Neural cell (in vitro differentiated cells): ENCODE data around the gene PRAC2.

Source experiments
- EP300 ChIP-seq: fragments of 450-650 bp; conservative IDR thresholded peaks from 2 replicates; pipeline ENCODE4 v1.6.1; 2014; ENCODE audit warnings: antibody characterized with exemption, mild to moderate bottlenecking, moderate library complexity; ENCODE audit not compliant: poor library complexity, severe bottlenecking
- EZH2 ChIP-seq: fragments of 200-600, 300-800 bp; shearing (Covaris generic), sonication (generic); IDR thresholded peaks from 2 replicates; pipeline ENCODE4 v1.6.1; 2014; ENCODE audit warnings: antibody characterized with exemption, low read length, borderline replicate concordance, mild to moderate bottlenecking; ENCODE audit not compliant: insufficient read depth, poor library complexity, severe bottlenecking
- POLR2AphosphoS5 ChIP-seq: IDR thresholded peaks from 2 replicates; pipeline ENCODE4 v1.6.1; 2012
- TF ChIP-seq, protein P1 (sequence below): fragments of 450-650 bp; IDR thresholded peaks from 2 replicates; pipeline ENCODE4 v1.5.1; 2014; ENCODE audit warnings: antibody characterized with exemption, mild to moderate bottlenecking, moderate library complexity; ENCODE audit not compliant: poor library complexity, severe bottlenecking

DNA sequence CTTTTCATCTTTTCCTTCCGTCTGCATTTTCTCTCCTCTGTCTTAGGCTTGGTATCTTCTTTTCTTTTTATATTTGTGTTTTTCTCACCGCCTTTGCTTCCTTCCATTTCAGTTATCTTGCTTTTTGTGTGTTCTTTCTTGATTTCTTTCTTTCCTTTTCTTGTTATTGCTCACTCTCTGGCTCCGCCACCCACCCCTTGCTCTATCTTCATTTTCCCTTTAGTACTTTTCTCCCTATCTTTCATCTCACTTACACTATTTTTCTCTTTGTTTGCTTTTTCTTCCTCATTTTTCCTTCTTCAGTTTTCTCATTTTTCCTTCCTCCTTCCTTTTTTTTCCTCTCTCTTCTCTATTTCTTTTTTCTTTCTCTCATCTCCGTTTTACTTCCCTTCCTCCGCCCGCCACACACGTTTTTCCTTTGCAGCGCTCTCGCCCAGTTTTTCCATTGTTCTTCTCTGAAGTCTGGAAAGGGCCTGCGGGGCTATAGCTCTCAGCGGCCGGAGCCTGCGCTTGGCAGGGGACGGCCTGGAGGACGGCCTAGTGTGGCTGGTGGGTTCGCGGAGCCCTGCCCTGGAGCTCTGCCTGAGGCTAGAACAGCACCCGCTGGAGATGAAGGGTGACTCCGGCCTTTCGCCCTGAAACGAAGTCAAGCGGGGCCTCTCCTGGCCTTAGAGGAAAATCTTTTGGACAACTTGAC lies 10.8 kb downstream of the PRAC2 start:
- TF ChIP-seq POLR2AphosphoS5: no peak
- TF ChIP-seq EP300: no peak
- TF ChIP-seq, protein P1, sequence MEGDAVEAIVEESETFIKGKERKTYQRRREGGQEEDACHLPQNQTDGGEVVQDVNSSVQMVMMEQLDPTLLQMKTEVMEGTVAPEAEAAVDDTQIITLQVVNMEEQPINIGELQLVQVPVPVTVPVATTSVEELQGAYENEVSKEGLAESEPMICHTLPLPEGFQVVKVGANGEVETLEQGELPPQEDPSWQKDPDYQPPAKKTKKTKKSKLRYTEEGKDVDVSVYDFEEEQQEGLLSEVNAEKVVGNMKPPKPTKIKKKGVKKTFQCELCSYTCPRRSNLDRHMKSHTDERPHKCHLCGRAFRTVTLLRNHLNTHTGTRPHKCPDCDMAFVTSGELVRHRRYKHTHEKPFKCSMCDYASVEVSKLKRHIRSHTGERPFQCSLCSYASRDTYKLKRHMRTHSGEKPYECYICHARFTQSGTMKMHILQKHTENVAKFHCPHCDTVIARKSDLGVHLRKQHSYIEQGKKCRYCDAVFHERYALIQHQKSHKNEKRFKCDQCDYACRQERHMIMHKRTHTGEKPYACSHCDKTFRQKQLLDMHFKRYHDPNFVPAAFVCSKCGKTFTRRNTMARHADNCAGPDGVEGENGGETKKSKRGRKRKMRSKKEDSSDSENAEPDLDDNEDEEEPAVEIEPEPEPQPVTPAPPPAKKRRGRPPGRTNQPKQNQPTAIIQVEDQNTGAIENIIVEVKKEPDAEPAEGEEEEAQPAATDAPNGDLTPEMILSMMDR: no peak
- no peak for TF ChIP-seq EZH2
